Left kidney (tissue), 2 donors: Measurements from ENCODE around the gene INHBA. TPM values are rescaled to one million over a fixed set of nuclear protein-coding genes. Genes with fewer than 3 reads are reported as not detected.

Experiments used
- DNase-seq: peaks from one replicate; pipeline ENCODE4 v3.0.0-alpha.2; 2013
- polyA plus RNA-seq: library from polyadenylated mRNA; unstranded; fragments of 120-200 nt; gene quantifications from one replicate; pipeline ENCODE4 v1.2.1, GENCODE V29; 2013; ENCODE audit not compliant: insufficient read length

Gene INHBA
- polyA plus RNA-seq, 1 donor = 4.0 TPM

GRCh38 chr7:41689815-41690214 is 13.1 kb downstream of the INHBA start:
- DNase-seq = no peak

GRCh38 chr7:41688906-41689305 is 14.0 kb downstream of the INHBA start:
- DNase-seq = no peak

DNA sequence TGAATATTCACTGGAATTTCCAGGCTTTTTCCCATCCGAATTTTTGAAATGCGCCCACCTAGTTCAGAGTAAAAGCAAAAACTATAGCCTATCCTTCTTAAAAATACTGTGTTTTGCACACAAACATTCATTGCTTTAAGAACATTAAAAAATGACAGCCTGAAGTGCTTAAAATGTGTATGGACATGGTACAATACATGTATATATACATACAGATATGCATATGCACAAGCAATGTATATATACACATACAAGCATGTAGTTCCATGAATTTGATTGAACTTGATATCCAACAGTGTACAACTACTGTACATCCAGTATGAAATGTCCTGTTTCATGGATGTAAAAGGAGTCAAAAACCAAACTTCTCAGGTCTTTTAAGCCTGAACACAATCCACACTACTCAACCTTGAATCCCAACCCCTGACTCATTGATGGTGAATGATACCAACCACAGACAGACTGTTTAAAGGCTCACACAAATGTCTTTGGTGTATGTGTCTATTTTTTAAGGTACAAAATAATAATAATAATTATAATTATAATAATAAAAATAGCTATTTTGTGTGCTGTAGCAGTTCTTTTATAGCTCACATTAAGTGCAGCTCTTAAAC is 14.8 kb downstream of the INHBA start:
- DNase-seq = no peak

- DNase-seq = no peak
Observed at GRCh38 chr7:41685684-41686083, 17.2 kb downstream of the INHBA start.

- no peak for DNase-seq
Observed at GRCh38 chr7:41682422-41682821, 20.5 kb downstream of the INHBA start.

DNA sequence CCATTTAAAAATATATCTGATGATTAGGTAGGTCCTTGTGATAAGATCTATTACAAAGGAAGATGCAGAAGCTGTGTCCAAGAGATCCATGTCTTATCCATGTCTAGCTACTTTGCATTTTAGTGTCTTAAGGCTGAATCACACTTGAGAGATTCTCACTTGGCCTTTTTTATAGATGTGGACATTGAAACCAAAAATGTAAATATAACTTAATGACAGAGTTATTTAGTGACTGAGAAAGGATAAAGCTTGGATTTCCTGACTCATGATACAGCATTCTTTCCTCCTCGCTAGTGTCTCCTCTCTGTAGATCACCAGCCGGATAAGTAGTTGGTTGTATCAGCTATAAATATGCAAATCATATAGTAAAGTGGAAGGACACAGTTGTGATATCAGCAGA is 23.3 kb downstream of the INHBA start:
- DNase-seq = no peak

- DNase-seq = no peak
Observed at GRCh38 chr7:41674505-41675023, 28.3 kb downstream of the INHBA start.

DNA sequence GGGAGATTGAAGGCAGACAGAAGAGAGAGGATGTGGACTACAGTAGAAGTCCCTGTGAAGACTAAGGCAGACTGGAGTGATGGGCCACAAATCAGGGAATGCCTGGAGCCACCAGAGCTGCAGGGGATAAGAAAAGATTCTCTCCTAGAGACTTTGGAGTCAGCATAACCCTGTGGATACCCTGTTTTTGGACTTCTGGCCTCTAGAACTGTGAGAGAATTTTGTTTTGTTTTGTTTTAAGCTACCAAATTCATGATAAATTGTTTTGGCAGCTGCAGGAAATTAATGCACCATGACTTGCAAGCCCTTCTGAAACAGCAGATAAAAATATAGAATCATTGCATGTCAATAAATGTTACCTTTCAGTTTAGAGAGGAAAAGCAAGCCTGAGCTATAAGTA is 41.3 kb downstream of the INHBA start:
- no peak for DNase-seq

- no peak for DNase-seq
Observed at GRCh38 chr7:41659539-41659938, 43.4 kb downstream of the INHBA start.

- no peak for DNase-seq
Observed at GRCh38 chr7:41656366-41656765, 46.5 kb downstream of the INHBA start.

DNA sequence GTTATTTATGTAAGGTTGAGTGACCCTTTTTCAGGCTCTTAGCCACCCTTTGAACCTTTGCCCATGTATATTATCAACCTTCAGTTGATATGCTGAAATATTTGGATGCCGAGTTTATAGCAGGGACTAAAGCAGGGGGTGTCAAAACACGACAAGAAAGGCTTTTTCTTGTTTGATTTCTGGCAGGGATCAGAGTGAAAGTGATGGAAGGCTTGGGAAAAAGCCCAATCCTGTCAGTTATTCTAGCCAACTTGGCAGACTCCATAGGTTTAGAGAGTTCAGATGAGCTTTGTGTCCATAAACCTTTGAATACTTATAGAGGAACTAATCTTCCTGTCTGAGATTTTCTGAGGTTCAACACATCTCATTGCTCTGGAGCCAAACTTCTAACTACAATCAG is 47.5 kb downstream of the INHBA start:
- no peak for DNase-seq

DNA sequence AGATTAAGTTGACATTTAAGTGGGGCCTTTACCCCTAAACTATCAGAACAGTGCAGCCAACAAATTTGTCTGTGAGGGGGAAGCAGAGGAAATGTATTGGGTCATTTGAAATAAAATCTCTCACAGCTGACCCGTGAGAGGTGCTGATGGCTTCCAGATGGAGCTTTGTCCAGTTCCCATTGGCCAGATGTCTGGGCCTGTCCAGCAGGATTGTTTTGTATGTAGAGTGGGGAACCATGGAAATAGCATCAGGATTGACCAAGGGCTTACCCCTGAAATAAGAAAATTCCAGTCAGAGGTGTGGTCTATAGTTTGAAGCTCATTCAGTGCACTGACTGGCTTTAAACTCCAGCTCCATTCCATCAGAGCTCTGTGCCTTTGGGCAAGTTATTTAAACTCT is 50.6 kb downstream of the INHBA start:
- DNase-seq = peak; percentile 51

- DNase-seq = no peak
Observed at GRCh38 chr7:41648501-41648900, 54.4 kb downstream of the INHBA start.

- DNase-seq = no peak
Observed at GRCh38 chr7:41643616-41644015, 59.3 kb downstream of the INHBA start.

DNA sequence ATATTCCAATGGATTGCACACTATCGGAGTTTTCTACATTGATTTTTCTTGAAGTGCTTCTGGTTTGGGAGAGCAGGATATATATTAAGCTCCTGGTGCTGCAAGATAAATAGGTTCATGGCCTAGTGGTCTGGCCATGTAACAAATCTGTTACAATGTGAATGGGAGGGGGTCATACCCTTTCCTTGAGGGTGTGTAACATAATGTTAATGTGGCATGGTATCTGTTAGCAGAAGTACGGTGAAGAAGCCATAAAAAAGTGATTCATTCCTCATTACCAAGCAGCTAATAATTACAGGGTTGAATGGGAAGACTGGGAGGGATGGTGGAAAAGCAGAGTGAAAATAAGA is 61.2 kb downstream of the INHBA start:
- DNase-seq = no peak

GRCh38 chr7:41641011-41641664 is 61.8 kb downstream of the INHBA start:
- no peak for DNase-seq

DNA sequence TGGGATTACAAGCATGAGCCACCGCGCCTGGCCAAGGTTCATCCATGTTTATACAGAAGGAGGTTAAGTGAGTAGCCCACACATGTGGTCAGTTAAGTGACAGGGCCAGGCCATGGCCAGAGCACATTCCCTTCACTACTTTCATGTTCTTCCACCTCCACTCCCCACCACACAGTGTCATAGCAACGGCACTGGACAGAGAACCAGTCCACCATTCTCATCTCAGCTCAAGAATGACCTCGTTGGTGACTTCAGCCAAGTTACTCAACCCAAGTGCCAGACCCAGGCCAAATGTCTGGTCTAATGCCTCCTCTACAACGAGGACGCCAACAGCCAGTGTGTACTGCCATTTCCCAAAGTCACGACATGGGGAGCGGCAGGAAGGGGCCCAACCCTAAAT is 62.4 kb downstream of the INHBA start:
- no peak for DNase-seq

DNA sequence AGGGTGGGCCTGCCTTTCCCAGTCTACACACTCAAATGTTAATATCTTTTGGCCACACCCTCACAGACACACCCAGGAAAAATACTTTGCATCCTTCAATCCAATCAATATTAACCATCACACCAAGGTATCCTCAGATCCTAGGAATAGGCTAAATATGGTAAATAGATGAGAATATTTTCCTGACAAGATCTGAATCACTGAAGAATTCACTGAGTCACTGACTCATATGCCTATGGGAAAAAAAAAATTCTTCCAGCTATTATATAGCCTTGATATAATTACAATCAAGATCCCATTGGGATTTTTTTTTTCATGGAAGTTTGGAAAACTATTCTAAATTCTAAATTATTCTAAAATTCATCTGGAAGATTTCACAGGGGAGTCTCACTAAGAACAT is 65.8 kb downstream of the INHBA start:
- no peak for DNase-seq
